Hematopoietic multipotent progenitor cell treated with erythropoietin and hydrocortisone succinate and interleukin-3 and kit ligand, for 17 days (in vitro differentiated cells): ENCODE data around the gene IGFBP2.

Source experiments
- DNase-seq: peaks from one replicate; pipeline ENCODE4 v3.0.0-alpha.2; 2015; ENCODE audit warnings: low spot score

Gene IGFBP2

GRCh38 chr2:216711348-216711747 lies 78.1 kb downstream of the IGFBP2 start:
- DNase-seq: no peak

GRCh38 chr2:216713691-216714336 lies 80.6 kb downstream of the IGFBP2 start:
- no peak for DNase-seq
